Measurements from ENCODE around the gene BID.
A peak's percentile ranks its signal among the peaks of the same experiment; 100 is the strongest.

BID gene

GRCh38 chr22:17732251-17732854 lies 41.9 kb downstream of the BID start:
- no peak for DNase-seq

GRCh38 chr22:17729561-17729960 lies 44.7 kb downstream of the BID start:
- no peak for DNase-seq

DNA sequence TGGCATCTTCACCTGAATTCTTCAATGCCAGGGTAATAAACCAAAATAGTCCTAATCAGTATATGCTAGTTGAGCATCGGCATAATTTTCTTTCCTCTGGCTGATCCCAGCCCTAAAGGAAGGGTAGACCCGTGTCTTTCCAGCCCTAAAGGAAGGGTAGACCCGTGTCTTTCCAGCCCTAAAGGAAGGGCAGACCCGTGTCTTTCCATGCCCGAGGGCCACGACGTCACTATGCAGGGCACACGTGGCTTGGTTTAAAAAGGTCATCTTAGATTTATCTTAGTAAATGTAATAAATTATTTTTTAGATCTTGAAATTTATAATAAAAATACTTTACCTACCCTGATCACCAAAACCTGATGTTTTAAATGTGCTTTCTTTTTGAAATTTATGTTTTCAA lies 45.5 kb downstream of the BID start:
- no peak for DNase-seq

DNA sequence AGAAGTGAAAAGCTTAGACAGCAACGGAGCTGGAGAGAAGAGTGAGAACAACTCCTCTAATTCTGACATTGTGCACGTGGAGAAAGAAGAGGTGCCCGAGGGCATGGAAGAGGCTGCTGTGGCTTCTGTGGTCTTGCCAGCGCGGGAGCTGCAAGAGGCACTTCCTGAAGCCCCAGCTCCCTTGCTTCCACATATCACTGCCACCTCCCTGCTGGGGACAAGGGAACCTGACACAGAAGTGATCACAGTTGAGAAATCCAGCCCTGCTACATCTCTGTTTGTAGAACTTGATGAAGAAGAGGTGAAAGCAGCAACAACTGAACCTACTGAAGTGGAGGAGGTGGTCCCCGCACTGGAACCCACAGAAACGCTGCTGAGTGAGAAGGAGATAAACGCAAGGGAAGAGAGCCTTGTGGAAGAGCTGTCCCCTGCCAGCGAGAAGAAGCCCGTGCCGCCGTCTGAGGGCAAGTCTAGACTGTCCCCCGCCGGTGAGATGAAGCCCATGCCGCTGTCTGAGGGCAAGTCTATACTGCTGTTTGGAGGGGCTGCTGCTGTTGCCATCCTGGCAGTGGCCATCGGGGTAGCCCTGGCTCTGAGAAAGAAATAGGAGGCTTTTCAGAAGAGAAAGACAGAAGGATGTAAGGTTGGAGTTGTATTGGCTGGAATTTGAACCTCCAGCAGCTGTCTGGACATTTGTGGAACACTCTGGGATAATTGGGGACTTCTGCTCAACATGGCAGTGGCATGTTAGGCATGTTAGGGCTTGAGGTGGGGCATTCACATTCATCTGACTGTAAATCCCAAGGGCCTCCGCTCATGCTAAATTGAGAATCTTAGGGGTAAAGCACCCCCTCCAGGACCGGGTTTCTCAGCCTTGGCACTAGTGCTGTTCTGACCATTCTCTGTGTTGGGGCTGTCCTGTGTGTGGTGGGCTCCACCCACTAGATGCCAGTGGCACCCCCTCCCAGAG lies 47.1 kb downstream of the BID start:
- DNase-seq = no peak

- DNase-seq = no peak
Observed at GRCh38 chr22:17726006-17726927, 48.0 kb downstream of the BID start.

DNA sequence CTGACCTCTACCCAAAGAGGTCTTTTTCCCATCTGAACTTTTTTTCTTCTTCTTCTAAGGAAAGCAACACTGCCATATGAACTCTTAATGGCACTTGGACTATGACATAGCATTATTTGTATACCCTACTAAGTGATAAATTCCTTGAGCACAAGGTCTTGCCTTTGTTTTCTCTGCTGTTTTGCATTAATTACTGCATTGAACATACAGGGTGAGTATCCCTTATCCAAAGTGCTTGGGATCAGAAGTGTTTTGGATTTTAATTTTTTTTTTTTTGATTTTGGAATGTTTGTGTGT lies 48.8 kb downstream of the BID start:
- no peak for DNase-seq

GRCh38 chr22:17724678-17725499 lies 49.4 kb downstream of the BID start:
- DNase-seq = no peak

DNA sequence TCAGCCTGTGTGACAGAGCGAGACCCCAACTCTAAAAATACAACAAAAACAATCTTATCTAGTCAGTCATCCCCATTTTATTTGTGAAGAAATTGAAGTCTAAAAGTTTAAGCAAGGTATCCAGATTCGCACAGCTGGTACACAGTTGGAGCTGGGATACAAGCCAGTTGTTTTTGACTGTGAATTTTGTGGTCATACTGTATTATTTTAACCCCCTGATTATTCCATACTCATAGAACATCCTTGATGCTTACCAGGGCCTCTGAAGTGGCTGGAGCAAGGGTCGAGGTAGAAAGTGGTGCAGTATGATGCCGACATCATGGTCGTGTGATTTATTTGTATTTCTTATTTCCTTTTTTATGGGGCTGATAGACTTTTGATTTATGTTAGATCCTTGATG lies 50.0 kb downstream of the BID start:
- DNase-seq = no peak

DNA sequence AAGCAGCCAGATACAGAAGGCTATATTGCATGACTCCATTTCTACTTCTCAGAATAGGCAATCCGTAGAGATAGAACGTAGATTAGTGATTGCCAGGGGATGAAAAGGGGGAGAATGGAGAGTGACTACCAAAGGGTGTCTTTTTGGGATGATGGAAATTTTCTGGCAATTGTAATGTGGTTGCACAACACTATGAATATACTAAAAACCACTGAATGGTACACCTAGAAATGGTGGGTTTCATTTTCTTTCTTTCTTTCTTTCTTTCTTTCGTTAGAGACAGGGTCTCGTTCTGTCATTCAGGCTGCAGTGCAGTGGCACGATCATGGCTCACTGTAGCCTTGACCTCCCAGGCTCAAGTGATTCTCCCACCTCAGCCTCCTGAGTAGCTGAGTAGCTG lies 54.4 kb downstream of the BID start:
- no peak for DNase-seq

- DNase-seq = no peak
Observed at GRCh38 chr22:17717708-17718107, 56.6 kb downstream of the BID start.

DNA sequence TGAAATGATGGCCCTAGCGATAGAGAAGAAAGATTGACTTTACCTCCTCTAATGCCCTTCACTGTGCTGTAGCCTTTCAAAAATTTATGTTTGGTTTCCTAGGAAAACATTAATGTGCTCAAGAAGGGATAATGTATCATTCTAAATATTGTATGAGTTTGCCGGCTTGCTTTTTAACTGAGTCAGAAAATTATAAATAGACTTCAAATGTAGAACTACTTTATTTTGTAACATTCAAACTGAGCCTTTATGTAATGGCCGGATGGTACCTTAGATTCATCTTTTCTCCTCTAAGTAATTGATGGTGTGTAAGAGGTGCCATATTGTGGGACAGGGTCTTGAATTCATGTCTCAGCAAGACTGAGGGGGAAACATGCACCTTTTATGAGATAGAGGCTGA lies 57.7 kb downstream of the BID start:
- no peak for DNase-seq

DNA sequence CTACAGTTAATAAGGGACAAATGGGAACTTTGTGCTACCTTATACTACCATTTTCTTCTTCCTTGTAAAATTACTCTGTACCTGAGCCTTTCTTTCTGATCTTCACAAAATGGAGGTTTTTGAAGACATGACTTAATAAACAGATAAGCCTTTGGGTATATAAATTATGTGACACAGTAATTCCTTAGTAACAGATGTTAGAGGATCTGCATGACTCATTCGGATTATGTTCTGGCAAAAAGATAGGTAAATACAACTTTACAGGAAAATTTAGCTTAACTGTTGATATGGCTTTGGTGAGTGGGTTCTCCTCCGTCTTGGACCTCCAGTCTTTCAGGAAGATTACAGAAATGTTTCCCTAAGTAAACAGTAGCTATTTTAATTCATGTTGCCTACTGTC lies 61.8 kb downstream of the BID start:
- DNase-seq = no peak

DNA sequence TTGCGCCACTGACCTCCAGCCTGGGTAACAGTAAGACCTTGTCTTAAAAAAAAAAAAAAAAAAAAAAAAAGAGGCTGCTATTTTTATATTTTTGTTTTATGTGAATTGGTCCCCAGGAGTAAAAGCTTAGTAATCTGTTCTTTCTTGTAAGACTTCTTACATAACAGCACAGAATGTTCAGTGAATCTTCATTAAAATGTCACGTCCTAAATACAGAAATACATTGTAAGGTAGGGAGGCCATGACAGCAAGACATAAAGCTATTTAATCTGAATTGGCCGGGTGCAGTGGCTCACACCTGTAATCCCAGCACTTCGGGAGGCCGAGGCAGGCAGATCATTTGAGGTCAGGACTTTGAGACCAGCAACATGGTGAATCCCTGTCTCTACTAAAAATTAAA lies 64.2 kb downstream of the BID start:
- DNase-seq = no peak

DNA sequence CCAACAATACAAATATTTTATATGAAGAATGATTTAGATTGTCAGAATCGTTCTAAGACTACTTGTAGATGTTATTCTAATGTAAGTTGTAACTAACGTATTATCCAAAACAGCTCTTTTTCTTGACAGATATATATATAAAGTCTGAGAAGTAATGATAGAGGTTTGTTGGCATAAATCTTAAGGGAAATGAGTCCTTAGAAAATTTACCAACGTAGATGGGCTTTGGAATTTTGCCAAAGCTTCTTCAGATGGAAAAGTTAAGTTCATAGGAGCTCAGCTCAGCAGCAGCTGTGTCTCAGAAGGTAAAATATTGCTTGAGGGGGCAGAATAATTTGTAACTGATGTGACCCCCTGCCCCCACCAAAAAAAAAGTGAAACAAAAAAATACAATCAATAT lies 66.7 kb downstream of the BID start:
- no peak for DNase-seq

DNA sequence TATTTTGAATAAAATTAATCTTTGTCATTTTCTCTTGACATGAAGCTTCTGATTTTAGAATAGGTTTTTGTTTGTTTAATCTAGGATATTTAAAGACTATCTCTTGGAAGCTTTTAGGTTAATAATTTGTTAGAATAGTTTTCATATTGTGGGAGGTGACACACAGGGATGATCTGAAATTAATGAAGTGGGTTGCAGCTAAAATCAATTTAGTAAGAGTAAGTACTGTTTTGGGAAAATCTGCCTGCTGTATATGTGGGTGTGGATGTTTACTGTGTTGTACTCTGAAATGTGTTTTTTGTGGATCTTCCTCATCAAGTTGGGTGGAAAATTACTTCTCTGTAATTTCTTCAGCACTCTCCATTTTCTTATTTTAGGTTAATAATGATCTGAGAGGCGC lies 67.3 kb downstream of the BID start:
- DNase-seq = no peak

DNA sequence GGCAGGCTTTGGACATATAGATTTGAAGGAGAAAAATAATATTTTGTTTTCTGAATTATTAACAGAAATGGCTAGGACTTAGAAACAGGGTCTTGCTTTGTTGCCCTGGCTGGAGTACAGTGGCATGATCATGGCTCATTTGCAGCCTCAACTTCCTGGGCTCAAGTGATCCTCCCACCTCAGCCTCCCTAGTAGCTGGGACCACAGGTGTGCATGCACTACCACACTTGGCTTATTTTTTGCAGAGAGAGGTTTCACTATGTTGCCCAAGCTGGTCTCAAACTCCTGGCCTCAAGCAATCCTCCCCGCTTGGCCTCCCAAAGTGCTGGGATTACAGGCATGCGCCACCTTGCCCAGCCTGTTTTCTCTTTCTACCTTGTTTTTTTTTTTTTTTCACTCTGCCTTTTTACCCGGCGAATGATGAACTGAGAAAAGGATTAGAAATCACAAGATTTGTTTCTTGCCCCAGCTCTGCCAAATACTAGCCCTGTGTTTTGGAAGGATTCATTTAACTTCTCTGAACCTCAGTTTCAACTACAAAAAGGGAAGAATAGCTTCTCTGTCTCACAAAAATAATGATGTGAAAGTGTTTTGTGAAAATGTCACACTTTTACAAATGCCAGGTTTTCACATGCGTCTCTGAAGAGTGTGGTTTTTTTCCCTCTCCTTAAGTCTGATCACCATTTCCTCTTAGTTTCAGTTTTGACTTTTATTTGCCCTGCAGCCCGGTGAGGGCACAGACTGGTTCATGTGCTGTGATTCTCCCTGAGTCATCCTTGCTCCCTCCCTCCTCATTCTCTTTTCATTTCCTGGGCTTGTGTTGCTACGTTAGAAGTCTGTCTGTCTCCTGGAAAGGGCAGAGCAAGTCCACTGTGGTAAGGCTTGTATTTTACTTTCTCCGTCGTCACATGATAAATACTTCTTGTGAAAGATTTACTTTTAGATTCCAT lies 68.0 kb downstream of the BID start:
- peak; percentile 73 for DNase-seq

GRCh38 chr22:17705546-17705945 lies 68.7 kb downstream of the BID start:
- no peak for DNase-seq

DNA sequence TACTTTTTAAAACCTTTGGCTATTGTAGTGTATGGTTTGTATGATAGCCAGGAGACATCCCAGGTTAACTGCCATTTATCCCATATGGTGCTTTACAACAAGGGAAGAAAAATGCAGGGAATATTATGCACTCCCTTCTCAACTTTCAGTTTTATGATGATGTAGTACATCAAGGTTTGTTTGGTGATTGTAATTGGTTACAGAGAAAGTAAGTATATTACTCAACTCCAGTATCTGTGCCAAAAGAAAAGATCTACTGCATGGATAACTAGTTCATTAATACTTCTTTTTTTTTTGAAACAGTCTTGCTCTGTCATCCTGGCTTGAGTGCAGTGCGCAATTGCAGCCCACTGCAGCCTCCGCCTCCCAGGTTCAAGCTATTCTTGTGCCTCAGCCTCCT lies 70.5 kb downstream of the BID start:
- DNase-seq = no peak

DNA sequence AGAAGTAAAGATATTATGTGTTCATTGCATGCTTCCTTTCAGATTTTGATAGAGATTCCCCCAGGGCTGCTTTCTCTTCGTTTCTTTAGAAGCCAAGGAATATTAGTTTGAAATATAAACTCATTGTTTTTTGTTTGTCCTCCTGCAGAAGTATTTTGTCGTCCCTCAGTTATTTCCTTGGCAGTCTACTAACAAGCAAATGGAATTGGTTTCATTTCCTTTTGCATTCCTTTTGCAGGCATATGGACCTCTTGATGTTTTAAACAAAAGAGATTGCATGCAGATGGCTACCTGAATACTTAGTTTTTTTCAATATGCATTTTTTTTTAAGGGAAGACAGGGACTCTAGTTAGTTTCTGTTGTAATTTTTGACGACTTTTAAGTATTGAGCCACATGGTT lies 73.5 kb downstream of the BID start:
- DNase-seq = no peak

DNA sequence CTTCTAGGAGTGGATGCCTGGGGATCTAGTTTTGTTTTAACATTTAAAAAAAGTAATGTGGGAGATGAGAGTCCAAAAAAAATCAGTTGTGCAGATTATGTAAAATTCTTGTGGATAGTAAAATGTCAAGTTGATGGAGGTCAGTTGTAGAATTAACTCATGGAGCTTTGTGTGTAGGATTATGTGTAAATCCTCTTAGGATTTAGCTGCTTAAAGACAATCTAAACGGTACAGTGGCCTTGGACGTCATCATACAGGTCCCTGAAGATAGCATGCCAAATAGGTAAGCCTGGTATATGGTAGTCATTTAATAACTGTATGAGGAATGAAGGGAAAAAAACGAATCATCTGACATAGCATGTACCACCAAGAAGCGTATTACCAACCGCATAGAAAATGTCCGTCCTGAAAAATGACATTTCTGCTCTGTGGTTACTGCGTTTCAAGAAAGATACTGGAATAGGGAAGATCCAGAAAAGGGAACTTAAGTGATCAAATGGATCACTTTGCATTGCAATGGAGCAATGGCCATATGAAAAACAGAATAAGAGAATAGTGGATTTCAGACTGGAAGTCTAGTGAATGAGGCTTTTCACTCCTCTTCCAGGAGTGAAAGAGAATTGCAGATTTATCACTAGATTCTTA lies 74.5 kb downstream of the BID start:
- DNase-seq = no peak

DNA sequence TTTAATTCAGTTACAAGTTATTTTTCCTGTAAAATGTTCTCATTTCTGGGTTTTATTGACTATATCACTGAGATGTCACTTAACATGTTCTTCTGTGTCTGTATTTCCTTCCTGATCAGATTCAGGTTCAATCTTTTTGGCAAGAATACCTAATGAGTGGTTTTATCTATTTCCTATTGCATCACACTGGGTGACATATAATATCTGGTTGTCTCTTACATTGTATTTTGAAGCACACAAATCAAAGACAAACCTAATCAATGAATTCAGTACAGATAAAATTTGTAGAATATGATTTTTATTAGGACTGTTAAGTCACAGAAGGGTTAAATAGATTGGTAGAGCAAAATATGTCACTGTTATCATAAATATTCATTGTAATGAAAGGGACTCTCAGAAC lies 75.3 kb downstream of the BID start:
- DNase-seq = no peak

All from activated CD4-positive, alpha-beta T cell treated with anti-CD3 and anti-CD28 coated beads, Interleukin-2, Interleukin-6, amounts not matched to agents 100 ng/mL and 50 ng/mL, durations not matched to agents 16 hours and 8 hours (primary cell).